ENCODE results near the gene PAPPA. TPM values are rescaled to one million over a fixed set of nuclear protein-coding genes. Genes with fewer than 3 reads are reported as not detected.

PAPPA gene
- total RNA-seq, 1 experiment from 2014 or later, result 0.22 TPM

GRCh38 chr9:116297346-116297745 is 143.8 kb downstream of the PAPPA start:
- CTCF ChIA-PET, result no interaction called here
- no peaks in the 10 kb centered on the region for H3K36me3 Mint-ChIP-seq
- POLR2A ChIA-PET, result interaction anchor here (1.2 kb wide), 1 partner anchor 11 kb away, joined by 4 read pairs; no protein-coding TSS in a partner anchor

GRCh38 chr9:116298249-116298648 is 144.7 kb downstream of the PAPPA start:
- no peak for DNase-seq (ENCODE audit: low spot score)
- CTCF ChIA-PET, result interaction anchor here (0.7 to 1.7 kb wide), 2 partner anchors 292 to 714 kb away, joined by 3 to 4 read pairs; no protein-coding TSS in a partner anchor
- POLR2A ChIA-PET, result interaction anchor here (1.2 kb wide), 1 partner anchor 12 kb away, joined by 4 read pairs; no protein-coding TSS in a partner anchor
- Mint-ChIP-seq H3K27me3 (ENCODE audit: low read depth) (peaks cover 26% of the 10 kb centered on the region), H3K27ac (no peak overlapping the region), H3K36me3 (no peaks in the 10 kb centered on the region), H3K9me3 (no peaks in the 10 kb centered on the region), H3K4me3 (no peak overlapping the region), H3K4me1 (peaks cover 2% of the 10 kb centered on the region)
- no peak for ATAC-seq
- TF ChIP-seq GABPB1 (CRISPR knock-in tag; IDR thresholded peaks at IDR 0.05) (no peak), SMAD4 (CRISPR knock-in tag; IDR thresholded peaks at IDR 0.05) (no peak), ZNF317 (CRISPR knock-in tag; IDR thresholded peaks at IDR 0.05; ENCODE audit: borderline replicate concordance, low read depth) (no peak)

More at GRCh38 chr9:116297346-116297745, 143.8 kb downstream of the PAPPA start:
- no peak for DNase-seq (ENCODE audit: low spot score)
- Mint-ChIP-seq H3K9me3 (no peaks in the 10 kb centered on the region), H3K27me3 (ENCODE audit: low read depth) (peaks cover 26% of the 10 kb centered on the region), H3K4me1 (no peaks in the 10 kb centered on the region), H3K4me3 (no peak overlapping the region), H3K27ac (no peak overlapping the region)
- no peak for ATAC-seq
- TF ChIP-seq ZNF416 (CRISPR knock-in tag; IDR thresholded peaks at IDR 0.05) (no peak), ZNF423 (CRISPR knock-in tag; IDR thresholded peaks at IDR 0.05) (no peak), ZNF121 (CRISPR knock-in tag; IDR thresholded peaks at IDR 0.05) (no peak), CREM (CRISPR knock-in tag; IDR thresholded peaks at IDR 0.05) (no peak), ZNF232 (CRISPR knock-in tag; IDR thresholded peaks at IDR 0.05) (no peak), GRHL2 (CRISPR knock-in tag; IDR thresholded peaks at IDR 0.05; ENCODE audit: insufficient replicate concordance, severe bottlenecking) (no peak), NFYB (CRISPR knock-in tag; conservative IDR thresholded peaks at IDR 0.05; ENCODE audit: low read depth) (no peak), PRDM15 (CRISPR knock-in tag; IDR thresholded peaks at IDR 0.05) (no peak), TCF7 (CRISPR knock-in tag; IDR thresholded peaks at IDR 0.05; ENCODE audit: low read depth) (no peak), ERG (CRISPR knock-in tag; IDR thresholded peaks at IDR 0.05) (no peak), FOXP1 (CRISPR knock-in tag; IDR thresholded peaks at IDR 0.05; ENCODE audit: borderline replicate concordance) (no peak), CTCF (IDR thresholded peaks at IDR 0.05) (no peak), NFATC4 (CRISPR knock-in tag; IDR thresholded peaks at IDR 0.05) (no peak), JAZF1 (CRISPR knock-in tag; IDR thresholded peaks at IDR 0.05) (no peak), SOX15 (CRISPR knock-in tag; IDR thresholded peaks at IDR 0.05) (no peak), ATF1 (CRISPR knock-in tag; IDR thresholded peaks at IDR 0.05) (no peak), TP53 (CRISPR knock-in tag; IDR thresholded peaks at IDR 0.05) (no peak), MYBL2 (CRISPR knock-in tag; IDR thresholded peaks at IDR 0.05) (no peak)

Measured in WTC11 (cell line).